ENCODE data around the gene SERINC4. TPM values are rescaled to one million over a fixed set of nuclear protein-coding genes. Genes with fewer than 3 reads are reported as not detected.
"Not testable (repeated sequence)": the region's sequence is repeated elsewhere in the genome, so short reads cannot be mapped to it uniquely, and the experiment has no call there.

Gene SERINC4
- polyA plus RNA-seq (ENCODE audit: insufficient read length in 4 of 4) = under 1 TPM in 1 of 4 donors, not detected in 3; 0.26 TPM

- no peak for DNase-seq (ENCODE audit: low read depth in 4 of 4, low spot score in 3 of 4)
Measured at GRCh38 chr15:43799945-43800285, at the start of gene SERINC4. SERINC4 (minus strand) TSS chr15:43800220; CDS start chr15:43799986, 234 bp downstream.

- no peak for DNase-seq (ENCODE audit: low read depth in 4 of 4, low spot score in 3 of 4)
Measured at GRCh38 chr15:43845421-43845820, 45.4 kb upstream of the SERINC4 start.

GRCh38 chr15:43832485-43832884 lies 32.5 kb upstream of the SERINC4 start:
- DNase-seq (ENCODE audit: low read depth in 4 of 4, low spot score in 3 of 4) = not testable (repeated sequence)

GRCh38 chr15:43831519-43832052 lies 31.6 kb upstream of the SERINC4 start:
- not testable (repeated sequence) for DNase-seq (ENCODE audit: low read depth in 4 of 4, low spot score in 3 of 4)

- DNase-seq (ENCODE audit: low read depth in 4 of 4, low spot score in 3 of 4) = not testable (repeated sequence)
Measured at GRCh38 chr15:43830691-43831275, 30.8 kb upstream of the SERINC4 start.

- not testable (repeated sequence) for DNase-seq (ENCODE audit: low read depth in 4 of 4, low spot score in 3 of 4)
Measured at GRCh38 chr15:43829951-43830540, 30.0 kb upstream of the SERINC4 start.

GRCh38 chr15:43828061-43828657 lies 28.1 kb upstream of the SERINC4 start:
- no peak for DNase-seq (ENCODE audit: low read depth in 4 of 4, low spot score in 3 of 4)

- DNase-seq (ENCODE audit: low read depth in 4 of 4, low spot score in 3 of 4) = peak; percentile 55 to 65 (median 61)
Measured at GRCh38 chr15:43826508-43827341, 26.7 kb upstream of the SERINC4 start, which contains the start of gene WDR76. WDR76 (plus strand) TSS chr15:43827002; CDS start chr15:43827033, 31 bp downstream.

- DNase-seq (ENCODE audit: low read depth in 4 of 4, low spot score in 3 of 4) = no peak
Measured at GRCh38 chr15:43826029-43826507, 26.0 kb upstream of the SERINC4 start.

- not testable (repeated sequence) for DNase-seq (ENCODE audit: low read depth in 4 of 4, low spot score in 3 of 4)
Measured at GRCh38 chr15:43825305-43825704, 25.3 kb upstream of the SERINC4 start.

- DNase-seq (ENCODE audit: low read depth in 4 of 4, low spot score in 3 of 4) = peak; percentile 89 to 93 (median 92)
Measured at GRCh38 chr15:43824302-43825246, 24.6 kb upstream of the SERINC4 start, which contains the start of gene MFAP1. MFAP1 (minus strand) TSS chr15:43824690; CDS start chr15:43824569, 121 bp downstream.

GRCh38 chr15:43821505-43821904 lies 21.5 kb upstream of the SERINC4 start:
- DNase-seq (ENCODE audit: low read depth in 4 of 4, low spot score in 3 of 4) = no peak

- DNase-seq (ENCODE audit: low read depth in 4 of 4, low spot score in 3 of 4) = not testable (repeated sequence)
Measured at GRCh38 chr15:43815064-43815463, 15.0 kb upstream of the SERINC4 start.

- DNase-seq (ENCODE audit: low read depth in 4 of 4, low spot score in 3 of 4) = no peak
Measured at GRCh38 chr15:43808960-43809678, 9.1 kb upstream of the SERINC4 start.

- DNase-seq (ENCODE audit: low read depth in 4 of 4, low spot score in 3 of 4) = no peak
Measured at GRCh38 chr15:43808435-43808950, 8.5 kb upstream of the SERINC4 start.

- not testable (repeated sequence) for DNase-seq (ENCODE audit: low read depth in 4 of 4, low spot score in 3 of 4)
Measured at GRCh38 chr15:43802676-43803075, 2.7 kb upstream of the SERINC4 start.

GRCh38 chr15:43800286-43801141 lies 494 bp upstream of the SERINC4 start, which contains the start of gene HYPK:
HYPK (plus strand) TSS chr15:43800599; CDS start chr15:43800623, 24 bp downstream.
- DNase-seq (ENCODE audit: low read depth in 4 of 4, low spot score in 3 of 4) = peak in 3 of 4 donors; percentile 82 to 84 (median 83)
